Aorta (tissue), 5 donors: ENCODE data around the gene IFIT2. TPM values are rescaled to one million over a fixed set of nuclear protein-coding genes. Genes with fewer than 3 reads are reported as not detected.

Experiments used
- ATAC-seq: fragments of 200-7000 bp; cut with Tn5 transposase; one replicate; pipeline ENCODE4 v1.9.1; 2022; ENCODE audit warnings: moderate library complexity; ENCODE audit not compliant: low FRiP score
- DNase-seq, 2 donors: peaks; one replicate each; pipeline ENCODE4 v3.0.0-alpha.2; 2020
- H3K27ac ChIP-seq, 2 donors: one replicate each; pipeline ENCODE4 v1.5.1; 2013; ENCODE audit warnings: low read length in 2 of 2, mild to moderate bottlenecking in 2 of 2, moderate library complexity in 2 of 2, control low read depth in 1 of 2, inconsistent platforms in 1 of 2, low read depth in 1 of 2
- H3K27me3 ChIP-seq, 2 donors: one replicate each; pipeline ENCODE4 v1.6.1; 2013; ENCODE audit warnings: control low read depth in 1 of 2, low read length in 1 of 2, mild to moderate bottlenecking in 1 of 2, moderate library complexity in 1 of 2; ENCODE audit not compliant: insufficient read depth in 2 of 2, control insufficient read depth in 1 of 2
- H3K36me3 ChIP-seq, 2 donors: one replicate each; pipeline ENCODE4 v1.6.1; 2013; ENCODE audit warnings: control low read depth in 1 of 2, low read length in 1 of 2, mild to moderate bottlenecking in 1 of 2; ENCODE audit not compliant: insufficient read depth in 2 of 2, control insufficient read depth in 1 of 2
- H3K4me1 ChIP-seq, 2 donors: one replicate each; pipeline ENCODE4 v1.6.1; 2013; ENCODE audit warnings: low read length in 2 of 2, control low read depth in 1 of 2, mild to moderate bottlenecking in 1 of 2, moderate library complexity in 1 of 2; ENCODE audit not compliant: insufficient read depth in 2 of 2, control insufficient read depth in 1 of 2
- H3K4me3 ChIP-seq, 2 donors: one replicate each; pipeline ENCODE4 v1.5.1; 2013; ENCODE audit warnings: low read length in 2 of 2, control low read depth in 1 of 2, mild to moderate bottlenecking in 1 of 2
- H3K9me3 ChIP-seq: one replicate; pipeline ENCODE4 v1.6.1; 2013; ENCODE audit warnings: mild to moderate bottlenecking, low read length; ENCODE audit not compliant: control insufficient read depth
- WGBS, 2 donors: extraction: QIAGEN DNeasy Blood & Tissue Kit; methylation state at CpG; one replicate each; pipeline ENCODE4 v1.1.7; 2013; 5-methylcytosine and 5-hydroxymethylcytosine counted together
- intact Hi-C, 2 donors: fragments of 100-400 bp; cut with DNase I; formaldehyde crosslinking; loops; one replicate each; pipeline versions ENCODE4 v1.14.2 to v1.15.0; 2022
- polyA plus RNA-seq, 2 donors: library from polyadenylated mRNA; stranded (reverse); fragments of 200-250 nt; gene quantifications; one replicate each; pipeline ENCODE4 v1.2.3, GENCODE V29; 2013
- total RNA-seq, 2 donors: library from RNA; stranded (reverse); fragmentation: NEBNext Ultra II Directional; extraction: Animal tissue kit (Norgen Biotek cat#: 25700); gene quantifications; one replicate each; pipeline ENCODE4 v1.2.1, GENCODE V29; 2021
- donor health status: healthy with polysubstance abuse.
- donor health status: Bipolar disorder and iron deficiency.
- donor health status: DM: no; HTN: no; CAD: no.
- donor health status: DM: no; HTN: no; CAD: no.
- donor health status: DM: yes; HTN: yes; CAD: no.

Gene IFIT2
- total and polyA plus RNA-seq, 4 donors: 4.6 to 11.9 (median 11.0) TPM

DNA sequence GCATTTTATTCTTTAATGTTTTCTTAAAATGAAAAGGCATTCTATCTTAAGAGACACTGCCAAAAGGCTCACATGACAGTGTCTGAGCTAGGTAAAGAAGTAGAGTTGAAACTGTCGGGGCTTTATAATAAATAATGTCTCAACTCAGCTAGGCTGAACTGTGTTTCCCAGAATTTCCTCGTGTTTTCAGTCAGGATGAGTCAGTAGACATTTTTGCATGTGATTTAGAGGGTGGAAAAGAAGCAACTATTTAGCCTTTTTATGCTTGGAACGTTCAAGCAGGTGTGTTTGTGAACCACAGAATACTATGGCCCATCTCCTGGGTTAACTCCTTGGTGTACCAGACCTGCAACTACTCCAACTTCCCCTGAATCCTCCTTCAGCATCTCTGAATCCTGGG lies 26.9 kb upstream of the IFIT2 start:
- Histone ChIP-seq H3K4me3 (no peak overlapping the region), H3K9me3 (no peaks in the 10 kb centered on the region), H3K36me3 (no peaks in the 10 kb centered on the region), H3K4me1 (peaks cover 2% of the 10 kb centered on the region in 2 donors), H3K27me3 (no peaks in the 10 kb centered on the region), H3K27ac (no peak overlapping the region)
- 17 to 22% methylated on average over 3 of the region's 3 CpGs for WGBS, 2 donors
- ATAC-seq (no peak), DNase-seq (no peak)
- intact Hi-C loops: loop anchor here in 1 of 2 donors (5.0 kb wide), 1 partner anchor 97 kb away; no protein-coding TSS in a partner anchor

DNA sequence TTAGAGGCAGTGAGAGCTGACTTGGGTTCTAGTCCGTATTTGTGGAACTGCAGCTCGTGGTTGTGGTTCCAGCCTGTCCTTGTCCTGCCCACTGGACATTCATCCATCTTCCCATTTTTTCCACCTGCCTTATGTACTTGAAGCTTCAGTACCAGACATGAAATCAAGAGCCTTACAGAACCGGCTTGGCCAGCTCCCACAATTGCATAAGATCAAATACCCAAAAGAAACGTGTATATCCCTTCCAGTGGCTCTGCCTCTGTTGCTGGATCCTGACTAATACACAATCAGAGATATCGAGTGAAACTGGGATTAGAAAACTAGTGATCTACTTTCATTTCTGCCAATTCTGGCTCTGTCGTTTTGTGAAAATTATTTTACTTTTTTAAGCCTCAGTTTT lies 26.5 kb upstream of the IFIT2 start:
- Histone ChIP-seq H3K4me3 (no peak overlapping the region), H3K27me3 (no peaks in the 10 kb centered on the region), H3K27ac (no peak overlapping the region), H3K9me3 (no peaks in the 10 kb centered on the region), H3K36me3 (no peaks in the 10 kb centered on the region), H3K4me1 (peaks cover 2% of the 10 kb centered on the region in 2 donors)
- intact Hi-C loops: loop anchor here in 1 of 2 donors (5.0 kb wide), 1 partner anchor 97 kb away; no protein-coding TSS in a partner anchor
- ATAC-seq (no peak), DNase-seq (no peak)
- WGBS, 2 donors: 76 to 80% methylated on average over 6 of the region's 6 CpGs

DNA sequence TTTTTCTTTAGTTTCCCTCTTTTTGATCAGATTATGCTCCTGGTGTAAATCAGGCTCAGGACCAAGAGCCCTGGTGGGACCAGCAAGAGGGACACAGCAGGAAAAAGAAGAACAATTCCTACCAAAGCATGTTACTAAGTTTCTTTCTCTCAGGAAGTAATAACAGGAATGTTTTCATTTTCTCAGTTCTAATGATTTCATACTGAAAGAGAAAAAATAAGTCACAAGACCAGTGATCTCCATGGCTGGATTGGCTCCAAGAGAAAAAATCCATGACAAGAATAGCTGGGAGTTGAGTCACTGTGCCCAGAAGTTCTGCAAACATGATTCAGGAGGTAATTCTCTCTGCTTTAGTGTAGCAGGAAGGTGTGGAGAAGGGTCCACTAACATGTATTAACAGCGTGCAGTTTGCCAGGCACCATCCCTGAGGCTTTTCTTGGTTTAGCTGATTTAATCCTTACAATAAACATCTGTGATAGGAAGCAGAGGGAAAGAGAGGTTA lies 23.8 kb upstream of the IFIT2 start:
- ATAC-seq: peak; percentile 78
- H3K27me3 ChIP-seq: no peaks in the 10 kb centered on the region
- H3K9me3 ChIP-seq: no peaks in the 10 kb centered on the region
- intact Hi-C loops: loop anchor here in 1 of 2 donors (5.0 kb wide), 1 partner anchor 94 kb away; no protein-coding TSS in a partner anchor
- peak overlapping the region; percentile 98 for H3K27ac ChIP-seq
- H3K4me3 ChIP-seq: peak overlapping the region; percentile 20 to 41
- 0 to 9% methylated on average over 1 of the region's 1 CpG for WGBS, 2 donors
- no peaks in the 10 kb centered on the region for H3K36me3 ChIP-seq
- H3K4me1 ChIP-seq: peaks cover 4 to 7% of the 10 kb centered on the region in 2 donors
- DNase-seq: no peak

DNA sequence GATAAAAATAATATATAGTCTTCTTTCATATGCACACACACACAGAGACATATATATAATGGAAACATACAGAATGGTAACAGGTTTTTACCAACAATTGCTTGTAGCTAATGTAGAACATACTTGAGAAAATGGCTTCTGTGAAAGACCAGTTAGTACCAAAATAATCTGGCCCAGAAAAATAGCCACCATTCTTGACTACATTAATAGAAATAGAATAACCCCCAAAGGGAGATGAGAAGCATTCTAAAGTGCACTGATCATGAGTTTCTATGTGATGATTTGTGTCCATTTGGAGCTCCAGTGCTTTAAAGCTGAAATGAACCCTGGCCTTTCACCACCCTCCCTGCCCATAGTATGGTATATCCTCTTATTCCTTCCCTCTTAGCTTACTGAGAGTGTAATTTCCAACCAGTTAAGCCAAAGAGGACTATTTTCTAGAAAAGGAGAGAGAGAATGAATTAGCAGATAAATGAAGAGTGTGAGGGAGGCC lies 22.9 kb upstream of the IFIT2 start:
- intact Hi-C loops: loop anchor here in 1 of 2 donors (5.0 kb wide), 1 partner anchor 93 kb away; no protein-coding TSS in a partner anchor
- Histone ChIP-seq H3K4me3 (no peak overlapping the region), H3K27me3 (no peaks in the 10 kb centered on the region), H3K36me3 (no peaks in the 10 kb centered on the region), H3K27ac (no peak overlapping the region), H3K4me1 (peaks cover 4 to 7% of the 10 kb centered on the region in 2 donors), H3K9me3 (no peaks in the 10 kb centered on the region)
- ATAC-seq (no peak), DNase-seq (no peak)

DNA sequence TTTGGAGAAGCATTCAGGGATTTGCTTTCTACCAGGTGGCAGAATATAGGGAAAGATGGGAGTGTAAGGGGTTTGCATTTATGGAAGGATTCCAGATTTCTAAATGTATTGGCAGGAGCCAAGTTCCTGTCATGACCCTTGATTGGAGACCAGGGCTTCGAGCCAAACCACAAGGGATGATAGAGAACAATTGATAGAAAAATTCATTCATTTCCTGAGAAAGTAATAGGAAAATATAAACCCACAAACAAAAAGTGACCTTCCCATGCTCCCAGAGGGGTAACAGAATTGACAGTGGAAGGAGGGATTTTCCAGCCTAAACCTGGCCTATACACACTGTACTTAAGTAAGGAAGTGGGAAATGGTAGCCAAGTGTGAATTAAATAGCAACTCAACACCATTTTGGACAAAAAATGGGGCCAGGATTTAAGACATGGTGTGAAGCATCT lies 22.4 kb upstream of the IFIT2 start:
- intact Hi-C loops: loop anchor here in 1 of 2 donors (5.0 kb wide), 1 partner anchor 93 kb away; no protein-coding TSS in a partner anchor
- Histone ChIP-seq H3K9me3 (no peaks in the 10 kb centered on the region), H3K36me3 (no peaks in the 10 kb centered on the region), H3K27me3 (no peaks in the 10 kb centered on the region), H3K27ac (no peak overlapping the region), H3K4me3 (no peak overlapping the region), H3K4me1 (peaks cover 4 to 7% of the 10 kb centered on the region in 2 donors)
- WGBS, 2 donors: 41 to 53% methylated on average over 1 of the region's 1 CpG
- ATAC-seq (no peak), DNase-seq (no peak)

DNA sequence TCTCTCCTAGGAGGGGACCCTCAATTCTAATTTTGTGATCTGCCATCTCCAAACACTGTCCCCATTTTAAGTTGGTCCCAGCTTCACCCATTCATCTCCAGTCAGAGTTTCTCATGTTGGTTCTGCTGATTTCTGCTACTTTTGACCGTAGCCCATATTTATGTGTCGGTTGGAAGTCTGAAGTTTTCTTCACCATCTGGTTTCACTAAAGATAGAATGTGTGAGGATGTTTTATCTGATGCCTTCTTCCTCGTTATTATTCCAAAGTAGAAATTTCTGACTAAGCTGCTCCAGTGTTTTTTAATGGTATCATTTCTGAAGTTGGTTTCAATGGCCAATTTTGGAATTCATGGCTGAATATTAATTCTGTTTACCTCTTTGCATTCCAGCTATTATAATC lies 21.3 kb upstream of the IFIT2 start:
- Histone ChIP-seq H3K4me1 (peaks cover 4 to 7% of the 10 kb centered on the region in 2 donors), H3K4me3 (no peak overlapping the region), H3K27me3 (no peaks in the 10 kb centered on the region), H3K36me3 (no peaks in the 10 kb centered on the region), H3K9me3 (no peaks in the 10 kb centered on the region), H3K27ac (no peak overlapping the region)
- WGBS, 2 donors: 92 to 94% methylated on average over 3 of the region's 3 CpGs
- intact Hi-C loops: loop anchor here in 1 of 2 donors (5.0 kb wide), 1 partner anchor 72 kb away; no protein-coding TSS in a partner anchor
- ATAC-seq (no peak), DNase-seq (no peak)

DNA sequence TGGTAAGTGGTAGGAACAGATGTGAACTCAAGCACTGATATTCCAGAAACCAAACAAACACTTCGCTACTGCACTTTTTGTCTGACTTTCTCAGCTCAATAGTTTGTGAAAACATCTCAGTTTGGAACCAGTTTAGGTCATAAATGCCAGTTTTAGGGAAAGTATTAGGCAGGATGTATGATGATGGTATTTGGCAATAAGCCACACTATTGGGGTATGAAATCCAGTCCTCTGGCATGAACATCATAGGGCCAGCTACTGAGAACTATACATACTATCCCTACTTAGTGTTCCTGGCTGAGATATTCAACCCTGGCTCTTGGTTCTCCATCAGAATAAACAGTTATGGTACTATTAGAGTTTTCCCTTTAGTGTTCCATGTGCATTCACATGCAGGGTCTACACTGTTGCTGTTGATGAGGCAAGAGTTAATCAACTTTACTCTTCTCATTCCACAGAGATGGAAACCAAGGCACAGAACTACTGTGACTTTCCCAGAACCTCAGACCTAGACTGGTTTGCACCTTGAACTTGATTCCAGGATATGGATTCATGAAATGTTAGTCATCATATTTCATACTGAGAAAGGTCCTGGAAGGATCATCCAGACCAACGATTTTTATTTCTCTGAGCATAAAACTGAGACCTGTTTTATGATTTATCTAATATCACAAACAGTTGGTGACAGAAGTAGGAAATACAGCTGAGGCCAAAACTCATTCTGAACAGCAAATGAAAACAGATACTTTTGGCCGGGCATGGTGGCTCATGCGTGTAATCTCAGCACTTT lies 20.0 kb upstream of the IFIT2 start:
- peaks cover 4 to 7% of the 10 kb centered on the region in 2 donors for H3K4me1 ChIP-seq
- H3K9me3 ChIP-seq: no peaks in the 10 kb centered on the region
- ATAC-seq: no peak
- H3K4me3 ChIP-seq: no peak overlapping the region
- H3K36me3 ChIP-seq: no peaks in the 10 kb centered on the region
- peak overlapping the region in 1 of 2 donors; percentile 88 for H3K27ac ChIP-seq
- intact Hi-C loops: loop anchor here in 1 of 2 donors (5.0 kb wide), 1 partner anchor 70 kb away; no protein-coding TSS in a partner anchor
- H3K27me3 ChIP-seq: no peaks in the 10 kb centered on the region
- 22 to 25% methylated on average over 4 of the region's 4 CpGs for WGBS, 2 donors
- DNase-seq: no peak

DNA sequence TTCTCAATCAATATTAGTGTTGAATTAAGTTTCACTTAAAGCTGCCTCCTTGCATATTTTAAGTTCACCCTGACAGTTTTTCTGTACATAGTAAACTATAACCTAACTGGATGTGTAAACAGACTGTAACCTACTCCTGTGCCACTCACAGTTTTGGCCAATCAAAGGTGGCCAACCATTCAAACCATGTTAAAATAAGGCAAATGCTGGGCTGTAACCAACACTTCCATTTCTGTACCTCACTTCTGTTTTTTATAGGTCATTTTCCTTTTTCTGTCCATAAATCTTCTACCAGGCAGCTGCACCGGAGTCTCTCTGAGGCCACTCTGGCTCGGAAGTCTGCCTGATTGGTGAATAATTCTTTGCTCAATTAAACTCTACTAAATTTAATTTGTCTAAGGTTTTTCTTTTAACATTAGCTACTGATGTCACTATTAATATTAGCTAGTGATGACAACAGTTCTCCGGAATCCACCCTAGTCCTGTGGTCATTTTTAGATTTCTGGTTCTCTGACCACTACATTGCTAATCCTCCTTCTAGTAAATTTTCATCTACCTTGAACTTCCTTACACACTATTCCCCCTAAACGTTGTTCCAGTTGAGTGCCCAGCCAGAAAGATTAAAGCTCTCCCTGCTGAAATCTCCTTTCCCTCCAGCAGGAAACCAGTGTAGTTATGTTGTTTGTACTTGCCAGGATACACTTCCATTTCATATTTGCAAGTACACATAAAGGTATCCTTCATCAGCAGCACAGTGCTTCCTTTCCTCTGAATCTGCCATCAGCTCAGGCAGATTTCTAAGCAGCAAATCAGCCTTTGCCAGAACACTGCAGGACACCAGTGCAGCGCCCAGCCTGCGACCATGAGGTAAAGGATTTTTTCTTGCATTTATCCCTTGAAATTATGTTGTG lies 18.6 kb upstream of the IFIT2 start:
- Histone ChIP-seq H3K4me1 (peaks cover 3 to 7% of the 10 kb centered on the region in 2 donors), H3K27me3 (no peaks in the 10 kb centered on the region), H3K4me3 (no peak overlapping the region), H3K9me3 (no peaks in the 10 kb centered on the region), H3K27ac (peak overlapping the region; percentile 92 to 98), H3K36me3 (no peaks in the 10 kb centered on the region)
- intact Hi-C loops: loop anchor here in 1 of 2 donors (5.0 kb wide), 1 partner anchor 69 kb away; no protein-coding TSS in a partner anchor
- WGBS, 2 donors: 3 to 4% methylated on average over 6 of the region's 6 CpGs
- DNase-seq (no peak), ATAC-seq (peak; percentile 80)
